ENCODE measurements around the gene CST6.
"Not testable (repeated sequence)": the region's sequence is repeated elsewhere in the genome, so short reads cannot be mapped to it uniquely, and the experiment has no call there.

Gene CST6

DNA sequence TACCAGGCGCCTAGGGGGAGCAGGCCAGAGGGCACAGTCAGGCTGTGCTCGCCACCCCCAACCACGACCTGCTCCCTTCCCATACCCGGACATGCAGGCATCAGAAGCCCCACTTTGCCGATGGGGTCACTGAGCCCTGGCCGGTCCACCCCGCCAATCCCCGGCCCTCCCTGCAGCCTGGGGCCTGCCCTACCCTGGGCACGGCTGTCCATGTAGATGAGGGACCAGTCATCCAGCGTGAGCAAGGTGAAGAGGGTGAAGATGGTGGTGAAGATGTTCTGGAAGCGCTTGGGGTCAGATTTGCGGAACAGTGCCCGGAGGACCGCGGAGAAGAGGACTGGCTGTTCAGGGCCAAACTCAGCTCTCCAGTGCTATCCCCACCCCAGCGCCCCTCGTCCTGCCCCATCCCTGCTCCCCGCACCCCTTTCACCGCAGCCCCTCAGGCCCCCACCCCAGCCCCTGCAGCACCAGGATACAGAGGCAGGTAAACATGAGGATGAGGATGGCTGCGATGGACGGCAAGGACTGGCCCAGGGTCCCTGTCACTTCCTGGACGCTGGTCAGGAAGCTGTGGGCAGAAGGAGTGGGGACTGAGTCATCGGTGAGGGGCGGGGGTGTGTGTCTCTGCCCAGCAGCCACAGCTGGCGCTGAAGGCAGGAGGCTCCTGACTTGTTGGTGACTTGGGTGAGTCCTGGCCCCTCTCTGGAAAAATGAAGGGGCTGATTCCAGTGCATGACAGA lies 9.0 kb downstream of the CST6 start:
- ATAC-seq: peak; percentile 80
- no peak for TF ChIP-seq GLIS3 (CRISPR knock-in tag; IDR thresholded peaks at IDR 0.05)
- no peak for TF ChIP-seq TOX (CRISPR knock-in tag; IDR thresholded peaks at IDR 0.05; ENCODE audit: borderline replicate concordance)

DNA sequence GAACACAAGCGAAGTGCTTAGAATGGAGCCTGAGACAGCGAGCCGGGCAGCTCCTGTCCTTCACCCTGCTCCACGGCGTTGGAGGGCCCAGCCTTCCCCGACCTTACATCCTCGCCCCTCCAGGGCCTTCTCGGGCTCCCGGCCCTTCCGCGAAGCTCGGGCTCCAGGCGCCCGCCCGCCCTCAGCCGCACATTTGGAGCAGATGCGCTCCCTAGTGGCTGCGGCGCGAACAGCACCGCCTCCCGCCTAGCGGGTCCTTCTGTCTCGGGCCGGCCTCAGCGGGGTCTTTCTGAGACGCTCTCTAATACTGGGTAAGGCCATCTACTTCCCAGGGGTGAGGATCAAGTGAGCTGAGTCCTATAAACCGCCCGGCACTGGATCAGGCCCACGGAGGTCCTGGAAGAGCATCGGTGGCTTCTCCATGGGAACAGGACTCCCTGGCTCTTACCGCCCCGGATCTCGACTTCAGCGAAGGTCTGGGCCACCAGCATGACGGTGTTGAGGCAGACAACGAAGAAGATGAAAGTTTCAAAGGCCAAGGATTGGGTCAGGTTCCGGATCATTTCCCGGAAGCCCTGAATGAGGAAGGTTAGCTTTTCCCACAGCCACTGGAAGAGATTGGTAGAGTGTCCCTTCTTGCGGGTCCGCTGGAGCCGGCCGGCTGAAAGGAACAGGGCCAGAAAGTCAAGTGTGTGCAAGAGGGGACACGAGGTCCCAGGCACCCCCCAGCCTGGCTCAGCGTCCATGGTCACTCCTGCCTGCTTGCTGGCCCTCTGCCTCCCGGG lies 10.8 kb downstream of the CST6 start:
- ATAC-seq: peak; percentile 87
- no peak for TF ChIP-seq TCF4 (CRISPR knock-in tag; IDR thresholded peaks at IDR 0.05; ENCODE audit: borderline replicate concordance)
- no peak for TF ChIP-seq ZC3H10 (CRISPR knock-in tag; IDR thresholded peaks at IDR 0.05)
- TF ChIP-seq PPARA (CRISPR knock-in tag; IDR thresholded peaks at IDR 0.05; ENCODE audit: borderline replicate concordance): no peak
- TF ChIP-seq, protein P1, sequence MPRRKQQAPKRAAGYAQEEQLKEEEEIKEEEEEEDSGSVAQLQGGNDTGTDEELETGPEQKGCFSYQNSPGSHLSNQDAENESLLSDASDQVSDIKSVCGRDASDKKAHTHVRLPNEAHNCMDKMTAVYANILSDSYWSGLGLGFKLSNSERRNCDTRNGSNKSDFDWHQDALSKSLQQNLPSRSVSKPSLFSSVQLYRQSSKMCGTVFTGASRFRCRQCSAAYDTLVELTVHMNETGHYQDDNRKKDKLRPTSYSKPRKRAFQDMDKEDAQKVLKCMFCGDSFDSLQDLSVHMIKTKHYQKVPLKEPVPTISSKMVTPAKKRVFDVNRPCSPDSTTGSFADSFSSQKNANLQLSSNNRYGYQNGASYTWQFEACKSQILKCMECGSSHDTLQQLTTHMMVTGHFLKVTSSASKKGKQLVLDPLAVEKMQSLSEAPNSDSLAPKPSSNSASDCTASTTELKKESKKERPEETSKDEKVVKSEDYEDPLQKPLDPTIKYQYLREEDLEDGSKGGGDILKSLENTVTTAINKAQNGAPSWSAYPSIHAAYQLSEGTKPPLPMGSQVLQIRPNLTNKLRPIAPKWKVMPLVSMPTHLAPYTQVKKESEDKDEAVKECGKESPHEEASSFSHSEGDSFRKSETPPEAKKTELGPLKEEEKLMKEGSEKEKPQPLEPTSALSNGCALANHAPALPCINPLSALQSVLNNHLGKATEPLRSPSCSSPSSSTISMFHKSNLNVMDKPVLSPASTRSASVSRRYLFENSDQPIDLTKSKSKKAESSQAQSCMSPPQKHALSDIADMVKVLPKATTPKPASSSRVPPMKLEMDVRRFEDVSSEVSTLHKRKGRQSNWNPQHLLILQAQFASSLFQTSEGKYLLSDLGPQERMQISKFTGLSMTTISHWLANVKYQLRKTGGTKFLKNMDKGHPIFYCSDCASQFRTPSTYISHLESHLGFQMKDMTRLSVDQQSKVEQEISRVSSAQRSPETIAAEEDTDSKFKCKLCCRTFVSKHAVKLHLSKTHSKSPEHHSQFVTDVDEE (CRISPR knock-in tag; IDR thresholded peaks at IDR 0.05): no peak
- no peak for TF ChIP-seq RARB (CRISPR knock-in tag; IDR thresholded peaks at IDR 0.05)
- TF ChIP-seq SNAI2 (CRISPR knock-in tag; IDR thresholded peaks at IDR 0.05): no peak
- no peak for TF ChIP-seq ARNTL (CRISPR knock-in tag; IDR thresholded peaks at IDR 0.05; ENCODE audit: borderline replicate concordance, low read depth)
- no peak for TF ChIP-seq ZNF8 (CRISPR knock-in tag; IDR thresholded peaks at IDR 0.05)
- no peak for TF ChIP-seq BACH2 (CRISPR knock-in tag; IDR thresholded peaks at IDR 0.05; ENCODE audit: borderline replicate concordance)
- TF ChIP-seq CSDC2 (CRISPR knock-in tag; IDR thresholded peaks at IDR 0.05): no peak
- no peak for TF ChIP-seq ZNF565 (CRISPR knock-in tag; conservative IDR thresholded peaks at IDR 0.05; ENCODE audit: low read depth)
- TF ChIP-seq ZNF70 (CRISPR knock-in tag; IDR thresholded peaks at IDR 0.05): no peak
- no peak for TF ChIP-seq TOX (CRISPR knock-in tag; IDR thresholded peaks at IDR 0.05; ENCODE audit: borderline replicate concordance)
- no peak for TF ChIP-seq ISL1 (CRISPR knock-in tag; IDR thresholded peaks at IDR 0.05)

- ATAC-seq: not testable (repeated sequence)
Measured at GRCh38 chr11:66023186-66023440, 11.3 kb downstream of the CST6 start.

DNA sequence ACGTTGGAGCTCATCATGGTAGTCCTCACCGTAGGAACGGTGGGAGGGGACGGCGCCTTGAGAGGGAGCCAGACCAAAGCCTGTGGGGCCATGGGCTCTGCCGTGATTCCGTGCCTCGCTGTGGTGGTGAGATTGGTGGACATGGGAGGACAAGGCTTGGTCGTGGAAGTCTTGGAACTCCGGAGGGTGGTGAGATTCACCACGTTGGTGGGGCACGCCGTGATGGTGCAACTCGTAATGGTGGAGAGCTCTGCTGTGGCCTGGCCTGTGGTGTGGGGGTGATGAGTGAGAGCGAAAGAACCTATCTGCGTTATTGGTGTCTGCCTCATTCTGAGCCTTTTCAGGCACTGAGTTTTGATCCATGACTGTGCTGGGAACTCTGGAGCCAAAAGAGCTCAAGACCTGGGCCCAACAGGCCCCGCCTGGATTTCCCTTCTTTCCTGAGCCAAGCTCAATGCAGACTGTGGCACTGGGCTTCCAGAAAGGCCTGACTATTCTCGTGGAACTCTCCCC lies 14.3 kb downstream of the CST6 start, which contains the start of gene CATSPER1:
TSS of gene CATSPER1 (minus strand) at position 463 of the 513 bp plus-strand sequence. CDS start at position 363, 100 bp downstream.
- no peak for ATAC-seq

More for the DNA sequence above, 14.3 kb downstream of the CST6 start, which contains the start of gene CATSPER1:
- TF ChIP-seq, protein P2, sequence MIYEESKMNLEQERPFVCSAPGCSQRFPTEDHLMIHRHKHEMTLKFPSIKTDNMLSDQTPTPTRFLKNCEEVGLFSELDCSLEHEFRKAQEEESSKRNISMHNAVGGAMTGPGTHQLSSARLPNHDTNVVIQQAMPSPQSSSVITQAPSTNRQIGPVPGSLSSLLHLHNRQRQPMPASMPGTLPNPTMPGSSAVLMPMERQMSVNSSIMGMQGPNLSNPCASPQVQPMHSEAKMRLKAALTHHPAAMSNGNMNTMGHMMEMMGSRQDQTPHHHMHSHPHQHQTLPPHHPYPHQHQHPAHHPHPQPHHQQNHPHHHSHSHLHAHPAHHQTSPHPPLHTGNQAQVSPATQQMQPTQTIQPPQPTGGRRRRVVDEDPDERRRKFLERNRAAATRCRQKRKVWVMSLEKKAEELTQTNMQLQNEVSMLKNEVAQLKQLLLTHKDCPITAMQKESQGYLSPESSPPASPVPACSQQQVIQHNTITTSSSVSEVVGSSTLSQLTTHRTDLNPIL (CRISPR knock-in tag; IDR thresholded peaks at IDR 0.05; ENCODE audit: low read depth): no peak
- no peak for TF ChIP-seq ARNTL (CRISPR knock-in tag; IDR thresholded peaks at IDR 0.05; ENCODE audit: borderline replicate concordance, low read depth)
- no peak for TF ChIP-seq TCF4 (CRISPR knock-in tag; IDR thresholded peaks at IDR 0.05; ENCODE audit: borderline replicate concordance)
- TF ChIP-seq PPARA (CRISPR knock-in tag; IDR thresholded peaks at IDR 0.05; ENCODE audit: borderline replicate concordance): no peak
- no peak for TF ChIP-seq ZFP30 (CRISPR knock-in tag; IDR thresholded peaks at IDR 0.05)
- TF ChIP-seq OSR1 (CRISPR knock-in tag; IDR thresholded peaks at IDR 0.05): no peak
- no peak for TF ChIP-seq RARB (CRISPR knock-in tag; IDR thresholded peaks at IDR 0.05)
- TF ChIP-seq TOX (CRISPR knock-in tag; IDR thresholded peaks at IDR 0.05; ENCODE audit: borderline replicate concordance): no peak
- TF ChIP-seq ISL1 (CRISPR knock-in tag; IDR thresholded peaks at IDR 0.05): no peak
- TF ChIP-seq ZNF8 (CRISPR knock-in tag; IDR thresholded peaks at IDR 0.05): no peak
- no peak for TF ChIP-seq ZFP3 (CRISPR knock-in tag; IDR thresholded peaks at IDR 0.05)
- TF ChIP-seq CSDC2 (CRISPR knock-in tag; IDR thresholded peaks at IDR 0.05): no peak
- no peak for TF ChIP-seq BACH2 (CRISPR knock-in tag; IDR thresholded peaks at IDR 0.05; ENCODE audit: borderline replicate concordance)
- no peak for TF ChIP-seq GLIS3 (CRISPR knock-in tag; IDR thresholded peaks at IDR 0.05)
- TF ChIP-seq, protein P1 (CRISPR knock-in tag; IDR thresholded peaks at IDR 0.05): no peak
- TF ChIP-seq ESRRG (CRISPR knock-in tag; IDR thresholded peaks at IDR 0.05): no peak
